ENCODE results near the gene ARAP1. TPM values are rescaled to one million over a fixed set of nuclear protein-coding genes. Genes with fewer than 3 reads are reported as not detected.

Gene ARAP1
- total RNA-seq, 1 experiment from 2014 or later = 59.2 TPM

DNA sequence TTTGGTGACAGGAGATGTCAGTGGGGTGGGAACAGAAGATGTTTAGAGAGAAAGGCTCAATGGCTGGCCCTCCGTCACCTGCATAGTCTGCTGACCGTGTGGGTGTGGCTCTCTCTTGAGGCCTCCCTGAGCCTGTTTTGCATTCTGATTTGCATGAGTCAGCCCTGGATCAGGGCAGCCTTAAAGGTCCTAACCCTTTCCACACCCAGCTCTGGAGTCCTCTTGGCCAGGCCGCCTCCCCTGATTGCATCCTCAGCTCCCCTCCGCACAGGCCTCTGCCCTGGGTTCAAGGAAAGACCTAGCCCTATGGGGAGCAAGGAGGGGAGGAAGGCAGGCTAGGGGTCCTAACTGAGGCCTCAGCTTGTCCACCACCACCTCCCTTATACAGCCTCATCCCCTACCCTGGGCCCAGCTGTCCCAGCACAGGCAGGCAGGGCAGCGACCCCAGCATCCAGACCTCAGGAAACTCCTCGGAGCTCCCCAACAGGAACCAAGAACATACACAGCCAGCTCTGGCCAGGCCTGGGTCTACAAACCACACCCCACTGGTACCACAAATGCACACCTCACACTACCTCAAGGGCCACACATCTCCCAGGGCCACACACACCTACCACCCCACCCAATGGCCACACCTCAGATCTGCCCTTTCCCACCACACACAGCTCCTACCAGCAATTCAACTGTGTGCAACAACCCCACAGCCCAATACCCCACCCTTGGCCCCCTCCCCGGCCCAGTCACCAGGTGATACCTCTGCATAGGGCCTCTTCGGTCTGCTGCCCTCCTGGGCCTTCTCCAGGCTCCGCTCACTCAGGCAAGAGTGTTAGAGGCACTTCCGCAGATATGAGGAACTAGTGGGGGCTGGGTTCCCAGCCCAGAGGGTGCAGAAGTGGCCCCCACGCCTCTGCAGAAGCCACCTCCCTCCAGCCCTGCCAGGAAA, 13.7 kb downstream of the ARAP1 start:
- in situ Hi-C loops (cut with HindIII; ENCODE audit: low pct_unique_long_range_greater_than_20kb, low sequenced_read_pairs) = no loop called here
- no peak for DNase-seq (ENCODE audit: low read depth, low spot score)

DNA sequence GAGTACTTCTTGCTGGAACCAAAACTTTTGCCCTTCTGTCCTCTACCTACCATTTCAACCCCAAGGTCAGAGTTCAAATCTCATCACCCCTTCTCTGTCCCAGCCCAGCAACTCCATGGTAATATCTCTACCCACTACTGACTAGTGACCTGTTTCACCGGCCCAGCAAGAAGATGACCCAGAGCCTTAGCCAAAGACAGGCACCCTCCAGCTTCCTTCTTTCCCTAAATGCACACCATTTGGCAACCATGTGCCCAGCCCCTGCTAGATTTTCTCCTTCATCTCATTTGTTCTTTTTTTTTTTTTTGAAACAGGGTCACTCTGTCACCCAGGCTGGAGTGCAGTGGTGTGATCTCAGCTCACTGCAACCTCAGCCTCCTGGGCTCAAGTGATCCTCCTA, 14.9 kb downstream of the ARAP1 start:
- no peak for DNase-seq (ENCODE audit: low read depth, low spot score)
- in situ Hi-C loops (cut with HindIII; ENCODE audit: low pct_unique_long_range_greater_than_20kb, low sequenced_read_pairs) = no loop called here

DNA sequence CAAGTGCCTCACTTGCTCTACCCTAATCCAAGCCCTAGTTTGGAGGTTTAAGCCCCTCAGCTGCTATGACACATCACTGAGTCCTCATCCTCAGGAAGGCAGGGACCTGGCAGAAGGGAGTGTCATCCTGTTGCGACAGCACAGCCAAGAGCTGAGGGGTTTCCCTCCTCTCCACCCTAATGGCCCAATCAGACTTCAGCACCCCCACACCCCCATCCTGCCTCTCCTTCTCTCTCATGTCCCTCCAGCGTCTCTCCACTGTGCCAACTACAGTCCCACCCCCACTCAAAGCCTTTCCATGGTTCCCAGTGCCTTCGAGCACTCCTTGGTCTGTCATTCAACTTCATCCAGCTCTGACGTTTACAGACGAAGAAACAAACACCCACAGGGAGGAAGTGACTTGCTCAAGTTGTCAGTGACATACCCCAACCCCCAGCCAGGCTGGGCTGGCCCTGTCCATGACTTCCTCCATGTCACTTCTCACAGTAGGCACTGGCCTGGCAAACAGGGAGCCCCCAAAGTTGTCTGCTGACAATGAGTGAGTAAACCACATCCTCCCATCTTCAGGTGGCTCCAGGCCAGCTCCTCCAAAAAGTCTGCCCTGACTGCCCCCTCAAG, 15.6 kb downstream of the ARAP1 start:
- in situ Hi-C loops (cut with HindIII; ENCODE audit: low pct_unique_long_range_greater_than_20kb, low sequenced_read_pairs) = no loop called here
- peak; percentile 34 for DNase-seq (ENCODE audit: low read depth, low spot score)

DNA sequence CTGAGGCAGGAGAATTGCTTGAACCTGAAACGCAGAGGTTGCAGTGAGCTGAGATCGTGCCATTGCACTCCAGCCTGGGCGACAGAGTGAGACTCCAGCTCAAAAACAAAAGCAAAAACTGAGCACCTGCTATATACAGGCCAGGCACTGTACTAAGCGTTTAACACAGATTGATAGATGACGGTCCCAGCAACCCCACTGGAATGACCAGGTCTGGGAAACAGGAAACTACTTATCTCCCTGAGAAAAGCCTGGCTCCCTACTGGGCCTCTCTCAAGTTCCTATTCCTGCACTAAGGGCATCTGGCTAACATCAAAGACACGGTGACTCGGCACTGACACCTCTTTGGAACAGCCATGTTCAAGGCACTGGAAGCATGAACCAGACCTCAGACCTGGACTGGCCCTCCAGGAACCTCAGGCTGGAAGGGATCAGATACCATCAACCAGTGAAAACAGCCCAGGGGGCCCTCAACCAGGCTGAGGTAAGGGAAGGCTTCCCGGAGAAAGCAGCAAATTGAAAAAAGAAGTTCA, 16.6 kb downstream of the ARAP1 start:
- in situ Hi-C loops (cut with HindIII; ENCODE audit: low pct_unique_long_range_greater_than_20kb, low sequenced_read_pairs) = no loop called here
- no peak for DNase-seq (ENCODE audit: low read depth, low spot score)

DNA sequence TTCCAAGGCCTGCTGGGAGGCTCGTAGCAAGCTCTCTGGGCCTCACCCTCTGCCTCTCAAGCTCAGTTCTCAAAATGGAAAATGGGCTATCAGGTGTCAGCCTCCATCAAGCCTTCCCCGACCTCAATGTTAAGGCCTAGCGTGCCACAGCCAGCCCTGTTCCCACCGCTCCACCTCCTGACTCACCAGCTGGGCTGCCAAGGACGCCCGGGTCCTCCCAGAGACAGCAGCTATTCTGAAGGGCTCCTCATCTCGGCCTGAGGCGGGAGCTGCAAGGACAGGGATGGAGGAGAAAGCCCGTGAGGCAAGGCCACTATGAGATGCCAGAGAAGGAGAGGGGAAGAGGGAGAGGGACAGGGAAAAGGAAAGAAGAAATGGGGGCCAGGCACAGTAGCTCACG, 19.9 kb downstream of the ARAP1 start:
- in situ Hi-C loops (cut with HindIII; ENCODE audit: low pct_unique_long_range_greater_than_20kb, low sequenced_read_pairs) = no loop called here
- DNase-seq (ENCODE audit: low read depth, low spot score) = no peak

DNA sequence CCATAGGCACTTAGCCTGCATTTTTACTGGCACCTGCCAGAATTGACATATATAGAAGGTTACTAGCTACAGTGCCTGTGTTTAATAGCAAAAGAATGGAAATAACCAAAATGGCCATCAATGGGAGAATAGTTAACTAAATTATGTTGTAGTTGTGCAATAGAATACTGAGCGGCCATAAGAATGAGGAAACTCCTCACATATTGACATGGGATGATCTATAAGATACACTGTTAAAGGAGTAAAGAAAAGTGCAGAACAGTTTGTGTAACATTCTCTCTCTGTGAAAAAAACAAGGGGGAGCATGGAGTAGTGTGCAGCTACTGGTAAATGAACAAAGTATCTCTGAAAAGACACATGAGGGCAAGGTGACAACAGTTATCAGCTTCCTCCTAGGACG, 21.5 kb downstream of the ARAP1 start:
- DNase-seq (ENCODE audit: low read depth, low spot score) = no peak
- in situ Hi-C loops (cut with HindIII; ENCODE audit: low pct_unique_long_range_greater_than_20kb, low sequenced_read_pairs) = no loop called here

DNA sequence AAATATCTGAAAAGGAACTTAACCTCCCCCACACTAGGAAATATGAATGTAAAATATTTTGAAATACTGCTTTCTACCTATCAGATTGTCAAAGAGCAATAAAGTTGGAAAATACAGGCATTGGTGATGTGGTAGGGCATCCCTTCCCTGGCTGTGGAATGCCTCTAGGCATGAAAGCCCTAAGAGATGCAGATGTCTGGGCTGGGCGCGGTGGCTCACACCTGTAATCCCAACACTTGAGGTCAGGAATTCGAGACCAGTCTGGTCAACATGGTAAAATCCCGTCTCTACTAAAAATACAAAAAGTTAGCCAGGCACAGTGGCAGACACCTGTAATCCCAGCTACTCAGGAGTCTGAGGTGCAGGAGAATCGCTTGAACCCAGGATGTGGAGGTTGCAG, 22.0 kb downstream of the ARAP1 start:
- in situ Hi-C loops (cut with HindIII; ENCODE audit: low pct_unique_long_range_greater_than_20kb, low sequenced_read_pairs) = no loop called here
- no peak for DNase-seq (ENCODE audit: low read depth, low spot score)

DNA sequence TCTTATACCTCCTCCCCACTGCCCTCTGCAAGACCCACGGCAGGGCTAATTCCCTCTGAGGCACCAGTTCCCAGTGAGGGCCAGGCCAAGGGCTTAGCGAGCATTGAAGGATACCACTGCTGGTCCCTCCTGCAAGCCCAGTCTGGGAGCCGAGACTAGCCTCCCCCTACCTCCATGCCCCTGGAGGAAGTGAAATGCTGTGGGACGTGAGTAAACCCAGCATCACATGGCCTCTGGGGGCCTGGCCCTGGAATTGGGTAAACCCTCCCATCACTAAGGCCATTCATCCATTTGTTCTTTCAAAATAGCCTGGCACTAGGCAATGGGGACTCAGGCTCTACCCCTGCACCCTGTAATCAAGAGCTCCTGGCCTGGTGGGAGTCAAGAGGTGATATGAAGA, 24.7 kb downstream of the ARAP1 start:
- DNase-seq (ENCODE audit: low read depth, low spot score) = peak; percentile 37
- in situ Hi-C loops (cut with HindIII; ENCODE audit: low pct_unique_long_range_greater_than_20kb, low sequenced_read_pairs) = no loop called here

DNA sequence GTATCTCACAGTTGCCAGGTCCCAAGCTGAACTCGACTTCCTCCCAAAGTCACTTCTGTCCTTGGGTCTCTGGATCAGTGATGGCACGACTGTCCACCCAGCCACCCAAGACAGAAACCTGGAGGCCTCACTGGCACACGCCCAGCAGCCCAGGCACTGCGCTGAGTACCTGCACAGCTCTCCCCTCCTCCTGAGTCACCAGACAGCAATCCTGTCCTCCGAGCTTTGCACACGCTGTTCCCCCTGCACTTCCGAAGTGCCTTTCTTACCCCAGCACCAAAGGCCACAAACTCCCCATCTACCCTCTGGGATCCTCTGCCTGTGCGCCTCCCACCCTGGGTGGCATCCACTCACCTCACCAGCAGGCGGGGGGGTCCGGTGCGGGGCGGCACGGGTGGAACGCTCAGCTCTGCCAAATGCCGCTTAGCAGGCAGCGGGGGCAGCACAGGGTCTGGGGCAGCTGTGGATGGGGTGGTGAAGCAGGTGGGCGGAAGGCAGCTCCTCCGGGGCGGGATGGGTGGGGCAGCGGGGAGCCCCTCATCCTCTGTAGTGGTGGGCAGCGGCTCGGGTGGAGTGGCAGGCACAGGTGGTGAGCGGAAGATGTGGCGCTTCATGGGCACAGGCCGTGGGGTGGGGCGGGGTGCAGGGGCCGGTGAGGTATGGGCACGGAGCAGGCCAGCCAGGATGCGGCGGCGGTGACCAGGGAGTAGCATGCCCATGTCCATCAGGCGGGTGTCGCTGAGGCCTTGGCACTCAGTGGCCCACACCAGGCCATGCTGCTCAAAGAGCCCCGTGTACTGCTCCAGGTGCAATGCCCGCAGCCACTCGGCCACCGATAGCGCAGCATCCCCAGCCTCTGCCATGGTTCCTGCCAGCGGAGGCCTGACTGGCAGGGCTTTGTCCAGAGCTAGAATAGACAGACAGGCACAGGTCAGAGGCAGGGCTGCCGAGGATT, 25.7 kb downstream of the ARAP1 start:
- in situ Hi-C loops (cut with HindIII; ENCODE audit: low pct_unique_long_range_greater_than_20kb, low sequenced_read_pairs) = no loop called here
- DNase-seq (ENCODE audit: low read depth, low spot score) = no peak

DNA sequence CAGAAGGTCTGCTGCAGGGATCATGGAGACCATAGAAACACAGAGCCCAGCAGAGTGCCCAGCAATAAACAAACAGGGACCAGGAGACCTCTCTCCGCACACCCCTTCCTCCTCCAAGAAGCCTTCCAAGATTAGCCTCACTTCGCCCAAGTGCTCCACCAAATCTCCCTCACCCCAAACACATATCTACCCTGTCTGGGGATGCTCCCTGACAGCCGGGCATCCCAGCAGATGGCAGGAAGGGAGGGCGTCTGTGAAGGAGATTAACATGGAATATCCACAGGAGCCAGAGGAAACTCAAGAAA, 26.5 kb downstream of the ARAP1 start:
- DNase-seq (ENCODE audit: low read depth, low spot score) = no peak
- in situ Hi-C loops (cut with HindIII; ENCODE audit: low pct_unique_long_range_greater_than_20kb, low sequenced_read_pairs) = no loop called here

DNA sequence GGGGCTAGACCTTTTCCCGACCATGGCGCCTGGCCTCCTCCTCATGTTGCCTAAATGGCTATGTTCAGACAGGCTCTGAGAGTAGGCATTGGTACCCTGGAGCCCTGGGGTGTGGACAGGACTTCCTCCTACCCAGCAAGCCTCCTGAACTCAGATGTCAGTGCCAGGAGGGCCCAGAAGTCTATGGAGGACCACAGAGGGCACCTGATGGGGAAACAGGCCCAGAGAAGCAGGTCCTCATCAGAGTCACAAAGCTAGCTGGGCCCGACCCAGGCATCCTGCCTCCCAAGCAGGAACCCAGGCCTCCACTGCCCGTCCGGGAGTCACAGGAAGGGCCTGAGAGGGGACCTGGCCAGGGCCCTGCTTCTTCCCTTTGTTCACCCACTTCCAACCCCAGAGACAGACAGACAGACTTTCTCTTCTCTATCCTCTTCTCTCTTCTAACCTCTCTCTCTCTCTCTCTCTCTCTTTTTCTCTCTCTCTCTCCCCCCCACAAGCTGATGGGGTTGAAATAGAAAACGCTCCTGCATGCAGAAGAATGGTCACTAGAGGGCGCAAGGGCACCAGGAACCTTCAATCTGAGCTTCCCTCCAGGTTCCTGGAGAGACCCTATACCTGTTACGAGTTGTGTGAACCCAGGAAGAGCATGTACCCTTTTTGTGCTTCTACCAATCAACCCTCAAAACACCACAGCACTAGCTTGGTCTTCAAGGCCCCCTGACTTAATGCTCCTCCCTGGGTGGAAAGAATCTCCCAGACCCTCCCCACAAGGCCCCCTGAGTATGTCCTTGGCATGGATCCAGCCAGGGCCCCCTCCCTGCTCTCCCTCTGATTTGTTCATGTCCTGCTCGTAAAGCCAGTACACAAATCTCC, 27.1 kb downstream of the ARAP1 start:
- in situ Hi-C loops (cut with HindIII; ENCODE audit: low pct_unique_long_range_greater_than_20kb, low sequenced_read_pairs) = no loop called here
- peak; percentile 89 for DNase-seq (ENCODE audit: low read depth, low spot score)

DNA sequence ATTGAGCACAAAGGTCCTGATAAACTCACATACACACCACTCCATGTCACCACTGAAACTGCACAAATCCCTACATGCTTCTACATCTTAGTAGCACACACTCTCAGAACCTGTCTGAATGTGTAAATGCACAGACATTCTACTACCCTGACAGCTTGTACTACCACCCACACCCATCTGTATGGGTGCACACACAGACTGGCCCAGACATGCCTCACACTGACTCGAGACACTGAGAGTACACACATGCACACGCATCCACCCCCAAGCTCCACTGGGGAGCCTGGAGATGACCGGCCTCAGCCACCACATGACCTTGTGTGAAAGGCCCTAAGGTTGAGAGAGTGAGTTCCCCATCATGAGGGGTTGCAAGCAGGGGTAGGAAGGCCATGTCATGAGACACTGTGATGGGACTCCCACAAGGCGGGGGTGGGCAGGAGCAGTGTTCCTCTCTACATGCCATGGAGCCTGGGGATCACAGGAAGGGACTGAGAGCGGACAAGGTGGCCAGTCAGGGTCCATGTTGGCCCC, 28.1 kb downstream of the ARAP1 start:
- no peak for DNase-seq (ENCODE audit: low read depth, low spot score)
- in situ Hi-C loops (cut with HindIII; ENCODE audit: low pct_unique_long_range_greater_than_20kb, low sequenced_read_pairs) = no loop called here

DNA sequence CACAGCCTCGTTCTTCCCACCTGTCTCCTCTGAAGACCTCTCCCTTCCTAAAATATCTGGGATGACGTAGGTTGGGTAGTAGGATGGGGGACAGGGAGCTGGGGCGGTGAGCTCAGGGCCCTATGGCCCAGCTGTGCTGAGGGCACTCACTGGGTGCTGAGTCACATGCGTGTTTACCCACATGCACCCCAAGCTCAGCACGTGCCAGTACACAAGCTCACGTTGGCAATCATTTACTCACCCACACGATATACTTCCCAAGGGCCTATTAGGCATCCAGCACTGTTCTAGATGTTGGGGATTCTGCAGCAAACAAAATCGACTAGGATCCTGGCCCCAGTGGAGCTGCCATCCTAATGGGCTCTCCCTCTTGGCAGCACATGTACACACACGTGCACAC, 28.7 kb downstream of the ARAP1 start:
- DNase-seq (ENCODE audit: low read depth, low spot score) = no peak
- in situ Hi-C loops (cut with HindIII; ENCODE audit: low pct_unique_long_range_greater_than_20kb, low sequenced_read_pairs) = no loop called here

DNA sequence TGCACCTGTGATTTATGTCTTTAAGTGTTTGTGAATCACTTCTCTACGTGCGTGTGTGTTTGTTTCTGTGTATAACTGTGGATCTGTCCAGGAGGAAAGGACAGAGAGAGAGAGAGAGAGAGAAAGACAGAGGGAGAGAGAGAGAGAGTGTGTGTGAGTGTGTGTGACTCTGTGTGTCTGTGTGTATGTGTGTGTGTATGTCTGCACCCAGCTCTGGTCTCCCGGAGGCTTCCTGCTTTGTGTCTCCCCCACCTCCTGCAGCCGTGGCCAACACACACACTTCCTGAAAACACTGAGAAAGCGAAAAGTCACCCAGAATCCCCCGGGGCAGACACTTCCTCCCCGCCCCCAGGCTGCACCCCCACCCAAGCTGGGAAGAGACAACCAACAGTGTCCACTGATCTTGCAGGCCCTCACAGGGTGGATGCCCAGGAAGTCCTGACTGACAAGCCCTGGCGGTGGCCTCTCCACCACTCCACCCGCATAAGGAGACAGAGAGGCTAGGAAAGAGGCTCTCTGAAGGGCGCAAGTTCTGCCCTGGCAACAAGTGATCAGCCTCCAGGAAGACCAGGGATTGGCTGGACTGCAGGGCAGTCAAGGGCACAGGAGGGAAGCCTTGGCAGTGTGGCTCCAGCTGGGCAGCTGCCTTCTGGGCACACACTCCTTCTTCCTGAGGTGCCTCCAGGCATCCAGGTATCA, 30.0 kb downstream of the ARAP1 start:
- peak; percentile 94 for DNase-seq (ENCODE audit: low read depth, low spot score)
- in situ Hi-C loops (cut with HindIII; ENCODE audit: low pct_unique_long_range_greater_than_20kb, low sequenced_read_pairs) = no loop called here

DNA sequence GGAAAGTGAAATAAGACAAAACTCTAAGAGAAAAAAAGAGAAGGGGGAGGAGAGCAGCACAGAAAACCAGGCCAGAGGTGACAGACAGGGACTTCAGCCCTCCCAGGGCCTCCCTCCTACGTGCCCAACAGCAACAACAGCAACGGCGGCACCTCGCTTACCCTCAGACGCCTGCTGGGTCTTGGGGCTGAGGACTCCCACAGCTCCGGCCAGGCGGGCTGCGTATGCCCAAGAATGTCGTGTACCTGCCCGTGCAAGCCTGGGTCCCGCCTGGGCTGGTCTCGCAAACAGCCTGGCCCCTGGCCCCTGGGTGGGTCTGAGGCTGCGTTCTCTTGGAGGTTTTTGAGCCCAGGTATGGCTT, 30.5 kb downstream of the ARAP1 start:
- DNase-seq (ENCODE audit: low read depth, low spot score) = no peak
- in situ Hi-C loops (cut with HindIII; ENCODE audit: low pct_unique_long_range_greater_than_20kb, low sequenced_read_pairs) = no loop called here

DNA sequence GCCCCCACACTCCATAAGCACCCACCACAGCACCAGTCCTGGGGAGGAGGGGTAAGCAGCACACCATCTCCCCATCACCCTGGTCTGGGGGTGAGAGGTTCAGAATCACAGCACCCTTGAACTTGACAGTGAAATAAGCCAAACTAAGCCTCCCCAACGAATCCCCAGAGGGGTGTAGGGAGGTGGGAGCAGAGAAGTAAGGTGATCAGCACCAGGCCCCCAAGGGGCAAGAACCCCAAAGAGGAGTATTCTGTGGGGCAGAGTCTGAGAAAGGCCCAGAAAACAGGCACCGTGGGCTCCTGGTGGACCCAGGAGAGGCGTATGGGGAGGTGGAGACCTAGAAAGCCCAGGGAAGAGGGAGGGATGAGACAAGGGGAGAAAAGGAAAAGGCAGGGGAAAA, 30.9 kb downstream of the ARAP1 start:
- in situ Hi-C loops (cut with HindIII; ENCODE audit: low pct_unique_long_range_greater_than_20kb, low sequenced_read_pairs) = no loop called here
- DNase-seq (ENCODE audit: low read depth, low spot score) = no peak

DNA sequence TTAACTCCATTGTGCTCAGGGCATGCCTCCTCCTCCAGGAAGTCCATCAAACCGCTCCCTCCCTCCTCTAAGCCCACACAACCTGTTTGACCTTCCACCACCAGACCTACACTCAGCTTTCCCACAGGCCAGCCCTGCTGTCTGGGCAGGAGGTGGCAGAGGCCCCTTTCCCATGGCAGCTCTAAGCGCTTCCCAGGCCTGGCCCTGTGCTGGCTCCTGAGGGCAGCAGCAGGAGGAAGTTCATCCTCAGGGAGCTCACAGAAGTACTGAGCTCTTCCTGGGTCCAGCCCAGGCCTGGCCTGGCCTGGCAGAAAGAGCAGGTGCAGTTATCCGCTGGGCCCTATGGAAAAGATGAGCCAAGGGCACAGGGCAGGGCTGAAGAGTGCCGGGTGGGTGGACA, 31.4 kb downstream of the ARAP1 start:
- in situ Hi-C loops (cut with HindIII; ENCODE audit: low pct_unique_long_range_greater_than_20kb, low sequenced_read_pairs) = no loop called here
- no peak for DNase-seq (ENCODE audit: low read depth, low spot score)

Measured in SK-MEL-5 (cell line).